Limb (tissue), 2 donors: Measurements from ENCODE around the gene THADA.
"Not testable (repeated sequence)": the region's sequence is repeated elsewhere in the genome, so short reads cannot be mapped to it uniquely, and the experiment has no call there.

Experiments used
- DNase-seq, 2 donors: peaks; one replicate each; pipeline ENCODE4 v3.0.0-alpha.2; 2016; ENCODE audit errors: extremely low spot score in 2 of 2

Gene THADA

GRCh38 chr2:43446755-43447154 is 149.1 kb downstream of the THADA start:
- not testable (repeated sequence) for DNase-seq

- no peak for DNase-seq
Observed at GRCh38 chr2:43445781-43446180, 150.1 kb downstream of the THADA start.

GRCh38 chr2:43444989-43445645 is 150.7 kb downstream of the THADA start:
- DNase-seq: no peak

GRCh38 chr2:43443282-43443681 is 152.6 kb downstream of the THADA start:
- DNase-seq: no peak

- no peak for DNase-seq
Observed at GRCh38 chr2:43441195-43441594, 154.6 kb downstream of the THADA start.

- no peak for DNase-seq
Observed at GRCh38 chr2:43438858-43439655, 156.8 kb downstream of the THADA start.

GRCh38 chr2:43438342-43438741 is 157.5 kb downstream of the THADA start:
- no peak for DNase-seq

- DNase-seq: no peak
Observed at GRCh38 chr2:43437363-43437762, 158.5 kb downstream of the THADA start.

- no peak for DNase-seq
Observed at GRCh38 chr2:43436431-43436830, 159.4 kb downstream of the THADA start.

- no peak for DNase-seq
Observed at GRCh38 chr2:43435746-43436145, 160.1 kb downstream of the THADA start.

GRCh38 chr2:43430489-43430888 is 165.3 kb downstream of the THADA start:
- no peak for DNase-seq

GRCh38 chr2:43429369-43429768 is 166.5 kb downstream of the THADA start:
- DNase-seq: no peak

- no peak for DNase-seq
Observed at GRCh38 chr2:43427032-43427424, 168.8 kb downstream of the THADA start.

- no peak for DNase-seq
Observed at GRCh38 chr2:43426305-43427031, 169.4 kb downstream of the THADA start.

- no peak for DNase-seq
Observed at GRCh38 chr2:43425659-43426058, 170.2 kb downstream of the THADA start.

- DNase-seq: no peak
Observed at GRCh38 chr2:43424262-43425207, 171.3 kb downstream of the THADA start.

GRCh38 chr2:43423941-43424261 is 171.9 kb downstream of the THADA start:
- DNase-seq: no peak

GRCh38 chr2:43421194-43421593 is 174.6 kb downstream of the THADA start:
- no peak for DNase-seq

GRCh38 chr2:43420389-43420801 is 175.4 kb downstream of the THADA start:
- DNase-seq: no peak

- no peak for DNase-seq
Observed at GRCh38 chr2:43419876-43420275, 176.0 kb downstream of the THADA start.

- no peak for DNase-seq
Observed at GRCh38 chr2:43419243-43419642, 176.6 kb downstream of the THADA start.
